GM04504 (cell line): ENCODE data around the gene FUNDC1.
"Not testable (repeated sequence)": the region's sequence is repeated elsewhere in the genome, so short reads cannot be mapped to it uniquely, and the experiment has no call there.

Source experiments
- DNase-seq: peaks from one replicate; pipeline ENCODE4 v3.0.0-alpha.2; 2012; ENCODE audit warnings: low read depth

The FUNDC1 gene, protein sequence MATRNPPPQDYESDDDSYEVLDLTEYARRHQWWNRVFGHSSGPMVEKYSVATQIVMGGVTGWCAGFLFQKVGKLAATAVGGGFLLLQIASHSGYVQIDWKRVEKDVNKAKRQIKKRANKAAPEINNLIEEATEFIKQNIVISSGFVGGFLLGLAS

GRCh38 chrX:44542567-44543325, at the start of gene FUNDC1:
Gene FUNDC1 (minus strand): TSS chrX:44542859. CDS start chrX:44542832, 27 bp downstream.
- DNase-seq = peak; percentile 82

- no peak for DNase-seq
These were observed 43.2 kb upstream of the FUNDC1 start for GRCh38 chrX:44585866-44586265.

- DNase-seq = peak; percentile 35
These were observed 37.8 kb upstream of the FUNDC1 start for GRCh38 chrX:44580466-44580865.

DNA sequence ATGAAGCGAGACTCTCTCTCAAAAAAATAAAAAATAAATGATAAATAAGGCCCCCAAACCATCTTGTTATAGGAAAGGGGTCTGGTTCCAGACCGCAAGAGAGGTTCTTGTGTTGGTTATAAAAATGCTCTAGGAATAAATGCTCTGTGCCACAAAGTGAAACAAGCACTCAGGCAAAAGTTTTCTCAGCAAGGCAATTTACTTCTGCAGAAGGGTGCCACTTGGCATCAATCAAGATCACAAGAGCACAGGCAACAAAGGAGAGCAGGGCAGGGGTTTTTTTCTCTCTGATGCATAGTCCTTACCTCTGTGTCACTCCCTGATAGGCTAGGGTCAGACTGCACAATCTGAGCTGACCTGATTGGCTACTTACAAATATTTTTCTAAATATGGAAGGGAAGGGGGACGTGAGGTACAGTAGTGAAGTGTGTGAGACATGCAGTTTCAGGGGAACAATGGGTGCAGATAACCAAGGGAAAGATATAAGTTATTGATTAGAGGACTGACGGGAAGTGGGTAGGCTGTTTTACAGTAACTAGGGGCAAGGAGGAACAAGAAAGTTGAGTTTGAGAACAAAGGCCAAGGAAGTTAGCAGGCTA, 29.8 kb upstream of the FUNDC1 start:
- no peak for DNase-seq

GRCh38 chrX:44570522-44570921, 27.9 kb upstream of the FUNDC1 start:
- no peak for DNase-seq

DNA sequence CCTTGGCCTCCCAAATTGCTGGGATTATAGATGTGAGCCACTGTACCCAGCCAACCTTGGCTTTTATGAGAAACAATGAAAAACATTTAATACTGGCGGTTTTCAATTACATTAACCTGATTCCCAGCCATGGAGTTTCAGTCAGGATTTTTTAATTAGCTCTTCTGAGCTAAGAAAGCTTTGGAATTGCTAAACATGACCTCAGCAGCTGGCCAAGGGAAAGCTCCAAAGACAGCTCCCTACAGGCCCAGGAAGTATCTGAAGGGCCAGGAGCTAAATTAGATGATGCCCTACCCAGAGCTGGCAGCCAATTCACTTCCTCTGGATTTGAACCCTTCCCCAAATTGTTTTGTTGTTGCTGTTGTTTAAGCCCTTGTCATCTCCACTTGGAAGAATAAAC, 26.5 kb upstream of the FUNDC1 start:
- DNase-seq = no peak

- no peak for DNase-seq
These were observed 25.5 kb upstream of the FUNDC1 start for GRCh38 chrX:44568196-44568595.

DNA sequence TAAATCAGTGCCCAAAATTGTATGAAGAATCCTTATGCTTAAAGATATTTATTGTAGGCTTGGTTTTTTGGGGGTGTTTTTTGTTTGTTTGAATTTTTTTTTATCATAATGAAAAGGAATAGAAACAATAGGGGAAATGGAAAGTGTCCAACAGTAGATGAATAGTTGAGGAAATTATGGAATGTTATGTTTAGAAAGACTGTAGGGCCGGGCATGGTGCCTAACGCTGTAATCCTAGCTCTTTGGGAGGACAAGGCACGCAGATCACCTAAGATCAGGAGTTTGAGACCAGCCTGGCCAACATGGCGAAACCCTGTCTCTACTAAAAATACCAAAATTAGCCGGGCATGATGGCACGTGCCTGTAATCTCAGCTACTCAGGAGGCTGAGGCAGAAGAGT, 19.2 kb upstream of the FUNDC1 start:
- not testable (repeated sequence) for DNase-seq

- DNase-seq = no peak
These were observed 7.9 kb upstream of the FUNDC1 start for GRCh38 chrX:44550563-44550962.

DNA sequence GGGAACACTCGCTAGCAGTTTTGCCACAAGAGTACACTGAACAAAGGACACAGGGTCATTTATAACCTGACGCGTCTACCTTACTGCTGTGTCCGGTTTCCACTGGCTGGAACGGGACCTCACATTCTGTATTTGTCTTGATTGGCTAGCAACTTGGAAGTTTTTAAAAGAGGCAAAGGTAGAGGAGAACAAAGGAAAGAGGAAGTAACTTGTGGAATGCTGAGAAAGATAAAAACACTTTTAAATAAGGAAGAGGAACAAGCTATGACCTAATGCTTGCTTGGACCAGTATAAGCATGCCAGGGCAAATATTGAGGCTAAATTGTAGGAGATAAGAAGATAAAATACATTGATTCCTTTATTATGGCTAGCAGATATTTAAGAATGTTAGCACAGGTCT, 2.8 kb upstream of the FUNDC1 start:
- DNase-seq = not testable (repeated sequence)

DNA sequence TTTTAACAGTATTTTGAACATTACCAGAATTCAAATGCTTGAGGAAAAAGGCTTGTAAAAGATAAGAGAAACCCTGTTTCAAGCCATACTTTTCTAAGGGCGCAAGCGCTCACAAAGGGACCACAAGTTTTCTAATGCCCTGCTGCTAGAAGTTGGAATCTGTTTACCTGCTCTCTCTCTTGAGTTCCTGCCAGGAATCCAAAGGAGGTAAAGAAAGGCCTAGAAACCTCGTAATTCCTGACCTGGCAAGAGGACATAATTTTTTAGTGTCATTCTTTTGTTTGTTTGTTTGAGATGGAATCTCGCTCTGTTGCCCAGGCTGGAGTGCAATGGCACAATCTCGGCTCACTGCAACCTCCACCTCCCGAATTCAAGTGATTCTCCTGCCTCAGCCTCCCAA, 1.4 kb upstream of the FUNDC1 start:
- no peak for DNase-seq

DNA sequence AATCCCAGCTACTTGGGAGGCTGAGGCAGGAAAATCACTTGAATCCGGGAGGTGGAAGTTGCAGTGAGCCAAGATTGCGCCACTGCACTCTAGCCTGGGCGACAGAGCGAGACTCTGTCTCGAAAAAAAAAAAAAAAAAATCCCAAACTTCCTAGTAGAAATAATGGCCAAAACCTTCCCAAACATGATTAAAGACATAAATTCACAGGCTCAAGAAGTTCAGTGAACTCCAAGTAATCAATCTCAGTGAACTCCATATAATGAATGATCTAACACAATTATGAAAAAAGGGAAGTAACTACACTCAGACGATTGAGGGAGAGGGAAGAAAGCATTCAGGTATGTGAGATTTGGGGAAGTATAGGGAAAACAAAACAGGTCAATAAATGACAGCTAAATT, 6.5 kb downstream of the FUNDC1 start:
- no peak for DNase-seq

GRCh38 chrX:44529310-44529709, 13.3 kb downstream of the FUNDC1 start:
- DNase-seq = no peak

DNA sequence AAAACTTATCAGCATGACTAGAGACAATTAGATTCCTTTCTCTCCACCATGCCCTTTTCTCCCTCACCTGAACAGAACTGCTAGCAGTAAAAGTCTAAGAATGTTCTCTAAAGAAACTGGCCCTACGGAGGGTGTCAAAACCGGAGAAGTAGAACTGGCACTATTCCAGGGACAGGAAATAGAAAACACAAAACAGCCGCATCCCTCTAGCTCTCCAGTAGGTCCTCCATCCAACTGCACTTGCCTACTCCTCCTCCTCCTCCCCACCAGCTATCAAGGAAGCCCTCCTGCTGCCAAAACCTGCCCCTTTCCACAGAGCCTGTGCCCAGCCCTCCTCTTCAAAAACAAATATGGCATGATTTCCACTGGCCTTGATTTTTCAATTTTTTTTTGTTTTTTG, 28.4 kb downstream of the FUNDC1 start:
- no peak for DNase-seq

GRCh38 chrX:44507292-44507691, 35.4 kb downstream of the FUNDC1 start:
- DNase-seq = no peak

DNA sequence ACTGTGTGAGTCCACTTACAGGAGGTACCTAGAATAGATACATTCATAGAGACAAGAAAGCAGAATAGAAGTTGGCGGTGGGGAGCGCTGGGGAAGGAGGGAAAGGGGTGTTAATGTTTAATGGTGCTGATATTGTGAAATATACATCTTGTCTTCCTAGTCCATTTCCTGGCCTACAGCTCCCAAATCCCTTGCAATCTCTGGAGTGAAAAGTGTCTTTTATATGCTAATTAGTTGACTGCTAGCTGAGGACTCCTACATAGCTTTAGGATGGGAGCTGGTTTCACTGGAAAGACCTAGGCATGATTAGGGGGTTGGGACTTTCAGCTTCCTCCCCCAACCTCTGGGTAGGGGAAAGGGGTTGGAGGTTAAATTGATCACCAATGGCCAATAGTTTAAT, 36.0 kb downstream of the FUNDC1 start:
- DNase-seq = no peak

- DNase-seq = no peak
These were observed 39.1 kb downstream of the FUNDC1 start for GRCh38 chrX:44503560-44503959.

- DNase-seq = no peak
These were observed 47.6 kb downstream of the FUNDC1 start for GRCh38 chrX:44495091-44495490.

GRCh38 chrX:44494357-44494756, 48.3 kb downstream of the FUNDC1 start:
- no peak for DNase-seq

DNA sequence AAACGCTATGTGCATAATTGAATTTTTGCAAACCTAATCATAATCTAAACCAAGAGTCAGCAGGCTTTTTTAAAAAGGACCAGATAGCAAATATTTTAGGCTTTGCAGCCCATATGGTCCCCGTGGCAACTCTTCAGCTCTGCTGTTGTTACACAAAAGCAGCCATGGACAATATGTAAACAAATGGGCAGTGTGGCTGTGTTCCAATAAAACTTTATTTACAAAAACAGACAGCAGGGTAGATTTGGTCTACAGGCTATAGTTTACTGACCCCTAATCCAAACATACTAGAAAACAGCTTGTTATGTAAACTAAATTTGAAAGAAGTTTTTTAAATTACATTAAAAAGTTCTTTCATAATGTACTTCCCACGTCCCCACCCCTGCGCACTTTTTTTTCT, 53.1 kb downstream of the FUNDC1 start:
- DNase-seq = no peak

- no peak for DNase-seq
These were observed 58.0 kb downstream of the FUNDC1 start for GRCh38 chrX:44484607-44485146.

GRCh38 chrX:44483965-44484606, 58.6 kb downstream of the FUNDC1 start:
- no peak for DNase-seq

- DNase-seq = no peak
These were observed 60.1 kb downstream of the FUNDC1 start for GRCh38 chrX:44482575-44482974.
